Natural killer cell (primary cell): ENCODE data around the gene CAMTA1. TPM values are rescaled to one million over a fixed set of nuclear protein-coding genes. Genes with fewer than 3 reads are reported as not detected.

Source experiments
- ATAC-seq, 3 donors: fragments of 150-1000 bp in 2 of 3; fragments of 200-7000 bp in 1 of 3; cut with Tn5 transposase; 1 replicate in 1 of 3; 2 replicates in 2 of 3; pipeline ENCODE4 v1.10.0; 2021; ENCODE audit warnings: mild to moderate bottlenecking in 2 of 3, moderate library complexity in 2 of 3
- DNase-seq, 2 donors: peaks; one replicate each; pipeline versions ENCODE4 v3.0.0 to v3.0.0-alpha.2; 2013 to 2021; ENCODE audit warnings: mixed read lengths in 1 of 2
- H3K27ac ChIP-seq: one replicate; pipeline ENCODE4 v1.5.1; 2013; ENCODE audit warnings: mild to moderate bottlenecking, low read length
- H3K27me3 ChIP-seq: one replicate; pipeline ENCODE4 v1.6.1; 2013; ENCODE audit warnings: low read length; ENCODE audit not compliant: control insufficient read depth, insufficient read depth
- H3K36me3 ChIP-seq: one replicate; pipeline ENCODE4 v1.6.1; 2013; ENCODE audit warnings: low read length; ENCODE audit not compliant: control insufficient read depth, insufficient read depth
- H3K4me1 ChIP-seq: one replicate; pipeline ENCODE4 v1.6.1; 2013; ENCODE audit warnings: low read length; ENCODE audit not compliant: control insufficient read depth, insufficient read depth
- H3K4me3 ChIP-seq: one replicate; pipeline ENCODE4 v1.5.1; 2013; ENCODE audit warnings: low read length
- H3K9me3 ChIP-seq: one replicate; pipeline ENCODE4 v1.6.1; 2013; ENCODE audit warnings: low read length; ENCODE audit not compliant: control insufficient read depth, insufficient read depth
- H3K27ac Mint-ChIP-seq, 2 donors: one replicate each; pipeline ENCODE4 v1.8.0; 2022; ENCODE audit warnings: mild to moderate bottlenecking in 2 of 2, mixed read lengths in 2 of 2, moderate library complexity in 1 of 2
- H3K27me3 Mint-ChIP-seq, 2 donors: one replicate each; pipeline ENCODE4 v1.8.0; 2022; ENCODE audit warnings: low read depth in 2 of 2, mixed read lengths in 2 of 2
- H3K36me3 Mint-ChIP-seq: one replicate; pipeline ENCODE4 v1.8.0; 2022; ENCODE audit warnings: mixed read lengths
- H3K4me1 Mint-ChIP-seq, 2 donors: one replicate each; pipeline ENCODE4 v1.8.0; 2022; ENCODE audit warnings: mixed read lengths in 2 of 2
- H3K4me3 Mint-ChIP-seq: one replicate; pipeline ENCODE4 v1.8.0; 2022; ENCODE audit warnings: mild to moderate bottlenecking, moderate library complexity, mixed read lengths
- H3K9me3 Mint-ChIP-seq, 2 donors: one replicate each; pipeline ENCODE4 v1.8.0; 2022; ENCODE audit warnings: mixed read lengths in 2 of 2
- WGBS: methylation state at CpG from one replicate; pipeline ENCODE4 v1.1.7; 2013; ENCODE audit warnings: missing lambda C conversion rate; ENCODE audit not compliant: insufficient coverage; 5-methylcytosine and 5-hydroxymethylcytosine counted together
- intact Hi-C: fragments of 100-400 bp; cut with micrococcal nuclease; formaldehyde crosslinking; loops from one replicate; pipeline ENCODE4 v1.14.2; 2022
- total RNA-seq, 4 donors: library from RNA; stranded (reverse); fragments of 120-200 nt in 1 of 4; gene quantifications; one replicate each; pipeline versions ENCODE4 v1.2.3 to v1.2.4, GENCODE V29; 2013 to 2022
- TF ChIP-seq, protein P1 (sequence below): fragments of 200-600 bp; IDR thresholded peaks from one replicate; pipeline ENCODE4 v1.8.0; 2022; ENCODE audit warnings: antibody characterized with exemption

Gene CAMTA1
- total RNA-seq, 3 donors from 2014 or later (not counting 1 experiment from before 2014, with no cell fraction given): 40.6 to 53.3 (median 44.9) TPM

DNA sequence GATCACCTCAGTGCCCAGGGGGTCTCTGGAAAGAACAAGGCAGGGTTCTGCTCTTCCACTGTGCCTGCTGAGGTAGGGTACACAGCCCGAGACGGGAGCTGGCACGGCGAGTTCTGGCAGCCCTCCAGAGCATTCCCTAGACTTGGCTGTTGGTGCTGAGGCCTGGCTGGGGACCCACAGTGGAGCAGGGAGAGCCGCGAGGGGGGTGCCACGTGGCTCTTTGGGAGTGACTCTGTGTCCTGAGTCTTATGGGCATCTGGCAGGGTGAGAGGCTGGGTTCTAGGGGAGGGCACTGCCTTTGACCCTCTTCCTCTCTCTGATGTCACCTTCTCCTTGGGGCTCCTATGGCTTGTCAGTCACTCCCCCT is 336.4 kb downstream of the CAMTA1 start:
- H3K27ac Mint-ChIP-seq: no peak overlapping the region

GRCh38 chr1:7127322-7128075 is 342.2 kb downstream of the CAMTA1 start:
- TF ChIP-seq, protein P1, sequence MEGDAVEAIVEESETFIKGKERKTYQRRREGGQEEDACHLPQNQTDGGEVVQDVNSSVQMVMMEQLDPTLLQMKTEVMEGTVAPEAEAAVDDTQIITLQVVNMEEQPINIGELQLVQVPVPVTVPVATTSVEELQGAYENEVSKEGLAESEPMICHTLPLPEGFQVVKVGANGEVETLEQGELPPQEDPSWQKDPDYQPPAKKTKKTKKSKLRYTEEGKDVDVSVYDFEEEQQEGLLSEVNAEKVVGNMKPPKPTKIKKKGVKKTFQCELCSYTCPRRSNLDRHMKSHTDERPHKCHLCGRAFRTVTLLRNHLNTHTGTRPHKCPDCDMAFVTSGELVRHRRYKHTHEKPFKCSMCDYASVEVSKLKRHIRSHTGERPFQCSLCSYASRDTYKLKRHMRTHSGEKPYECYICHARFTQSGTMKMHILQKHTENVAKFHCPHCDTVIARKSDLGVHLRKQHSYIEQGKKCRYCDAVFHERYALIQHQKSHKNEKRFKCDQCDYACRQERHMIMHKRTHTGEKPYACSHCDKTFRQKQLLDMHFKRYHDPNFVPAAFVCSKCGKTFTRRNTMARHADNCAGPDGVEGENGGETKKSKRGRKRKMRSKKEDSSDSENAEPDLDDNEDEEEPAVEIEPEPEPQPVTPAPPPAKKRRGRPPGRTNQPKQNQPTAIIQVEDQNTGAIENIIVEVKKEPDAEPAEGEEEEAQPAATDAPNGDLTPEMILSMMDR: no peak
- WGBS: 12% methylated on average over 12 of the region's 12 CpGs
- Mint-ChIP-seq H3K27ac (no peak overlapping the region), H3K9me3 (no peaks in the 10 kb centered on the region), H3K4me1 (no peaks in the 10 kb centered on the region), H3K27me3 (peaks cover 0 to 6% of the 10 kb centered on the region in 2 donors), H3K4me3 (no peak overlapping the region), H3K36me3 (no peaks in the 10 kb centered on the region)
- no peak overlapping the region for H3K27ac ChIP-seq
- intact Hi-C loops: no loop called here
- no peaks in the 10 kb centered on the region for H3K27me3 ChIP-seq
- no peaks in the 10 kb centered on the region for H3K9me3 ChIP-seq
- peaks cover 3% of the 10 kb centered on the region for H3K4me1 ChIP-seq
- no peak for DNase-seq
- H3K4me3 ChIP-seq: no peak overlapping the region
- no peaks in the 10 kb centered on the region for H3K36me3 ChIP-seq
- no peak for ATAC-seq

More for the DNA sequence above, 336.4 kb downstream of the CAMTA1 start:
- H3K4me3 Mint-ChIP-seq: no peak overlapping the region
- WGBS: 91% methylated on average over 7 of the region's 7 CpGs
- H3K27me3 Mint-ChIP-seq: peaks cover 0 to 2% of the 10 kb centered on the region in 2 donors
- H3K9me3 ChIP-seq: no peaks in the 10 kb centered on the region
- no peak for DNase-seq
- no peaks in the 10 kb centered on the region for H3K27me3 ChIP-seq
- H3K4me1 ChIP-seq: no peaks in the 10 kb centered on the region
- intact Hi-C loops: no loop called here
- H3K27ac ChIP-seq: no peak overlapping the region
- no peaks in the 10 kb centered on the region for H3K36me3 Mint-ChIP-seq
- no peak for ATAC-seq
- no peak overlapping the region for H3K4me3 ChIP-seq
- no peaks in the 10 kb centered on the region for H3K36me3 ChIP-seq
- H3K4me1 Mint-ChIP-seq: no peaks in the 10 kb centered on the region
- TF ChIP-seq, protein P1: no peak
- no peaks in the 10 kb centered on the region for H3K9me3 Mint-ChIP-seq

- H3K4me3 ChIP-seq: no peak overlapping the region
- H3K27ac Mint-ChIP-seq: no peak overlapping the region
- no peak overlapping the region for H3K4me3 Mint-ChIP-seq
- WGBS: 95% methylated on average over 2 of the region's 2 CpGs
- no peaks in the 10 kb centered on the region for H3K4me1 Mint-ChIP-seq
- TF ChIP-seq, protein P1: no peak
- no peaks in the 10 kb centered on the region for H3K9me3 Mint-ChIP-seq
- no peaks in the 10 kb centered on the region for H3K27me3 ChIP-seq
- no peak overlapping the region for H3K27ac ChIP-seq
- intact Hi-C loops: no loop called here
- DNase-seq: no peak
- peaks cover under 1 to 4% of the 10 kb centered on the region in 2 donors for H3K27me3 Mint-ChIP-seq
- ATAC-seq: no peak
- no peaks in the 10 kb centered on the region for H3K36me3 Mint-ChIP-seq
- H3K9me3 ChIP-seq: no peaks in the 10 kb centered on the region
- H3K4me1 ChIP-seq: peaks cover 3% of the 10 kb centered on the region
- no peaks in the 10 kb centered on the region for H3K36me3 ChIP-seq
These were observed 343.0 kb downstream of the CAMTA1 start for GRCh38 chr1:7128293-7128692.

- H3K9me3 Mint-ChIP-seq: no peaks in the 10 kb centered on the region
- no peaks in the 10 kb centered on the region for H3K36me3 ChIP-seq
- ATAC-seq (no peak), DNase-seq (no peak)
- no peak overlapping the region for H3K27ac ChIP-seq
- H3K36me3 Mint-ChIP-seq: no peaks in the 10 kb centered on the region
- intact Hi-C loops: no loop called here
- no peak overlapping the region for H3K4me3 Mint-ChIP-seq
- no peak overlapping the region for H3K4me3 ChIP-seq
- H3K27me3 ChIP-seq: no peaks in the 10 kb centered on the region
- H3K4me1 Mint-ChIP-seq: no peaks in the 10 kb centered on the region
- peaks cover 3% of the 10 kb centered on the region for H3K4me1 ChIP-seq
- peaks cover 4 to 6% of the 10 kb centered on the region in 2 donors for H3K27me3 Mint-ChIP-seq
- WGBS: 92% methylated on average over 2 of the region's 4 CpGs
- H3K9me3 ChIP-seq: no peaks in the 10 kb centered on the region
- TF ChIP-seq, protein P1: no peak
- no peak overlapping the region for H3K27ac Mint-ChIP-seq
These were observed 344.9 kb downstream of the CAMTA1 start for GRCh38 chr1:7130127-7130526.
